ENCODE results near the gene SLC17A2.
A peak's percentile ranks its signal among the peaks of the same experiment; 100 is the strongest.

Gene SLC17A2

GRCh38 chr6:25942561-25943147 is 12.2 kb upstream of the SLC17A2 start:
- TF ChIP-seq RAD21 (IDR thresholded peaks at IDR 0.05; ENCODE audit: low read depth), result peak; percentile 73
- TF ChIP-seq FOXM1 (IDR thresholded peaks at IDR 0.05; ENCODE audit: borderline replicate concordance, low read depth), result no peak

- TF ChIP-seq CREB1 (IDR thresholded peaks at IDR 0.05; ENCODE audit: low read depth) (no peak), USF1 (IDR thresholded peaks at IDR 0.05) (no peak), TEAD4 (IDR thresholded peaks at IDR 0.05) (no peak), CEBPB (IDR thresholded peaks at IDR 0.05) (no peak), RAD21 (IDR thresholded peaks at IDR 0.05; ENCODE audit: low read depth) (no peak), EP300 (IDR thresholded peaks at IDR 0.05; ENCODE audit: borderline replicate concordance) (no peak), NFIC (IDR thresholded peaks at IDR 0.05) (no peak), MAX (IDR thresholded peaks at IDR 0.05) (no peak), EGR1 (IDR thresholded peaks at IDR 0.05) (no peak), REST (IDR thresholded peaks at IDR 0.05; ENCODE audit: low read depth) (no peak), YY1 (IDR thresholded peaks at IDR 0.05; ENCODE audit: low read depth) (no peak), ZBTB7A (IDR thresholded peaks at IDR 0.05; ENCODE audit: low read depth) (no peak), FOXM1 (IDR thresholded peaks at IDR 0.05; ENCODE audit: borderline replicate concordance, low read depth) (no peak), TAF1 (IDR thresholded peaks at IDR 0.05; ENCODE audit: low read depth) (no peak), TCF12 (IDR thresholded peaks at IDR 0.05; ENCODE audit: low read depth) (no peak)
Observed at GRCh38 chr6:25939593-25939992, 9.1 kb upstream of the SLC17A2 start.

- TF ChIP-seq TEAD4 (IDR thresholded peaks at IDR 0.05), result no peak
- TF ChIP-seq CEBPB (IDR thresholded peaks at IDR 0.05), result no peak
- no peak for TF ChIP-seq EGR1 (IDR thresholded peaks at IDR 0.05)
- TF ChIP-seq RAD21 (IDR thresholded peaks at IDR 0.05; ENCODE audit: low read depth), result no peak
- TF ChIP-seq CREB1 (IDR thresholded peaks at IDR 0.05; ENCODE audit: low read depth), result no peak
- no peak for TF ChIP-seq NFIC (IDR thresholded peaks at IDR 0.05)
- TF ChIP-seq YY1 (IDR thresholded peaks at IDR 0.05; ENCODE audit: low read depth), result no peak
- no peak for TF ChIP-seq ZBTB7A (IDR thresholded peaks at IDR 0.05; ENCODE audit: low read depth)
Observed at GRCh38 chr6:25935953-25936352, 5.5 kb upstream of the SLC17A2 start.

- TF ChIP-seq TEAD4 (IDR thresholded peaks at IDR 0.05) (no peak), TCF12 (IDR thresholded peaks at IDR 0.05; ENCODE audit: low read depth) (no peak), YY1 (IDR thresholded peaks at IDR 0.05; ENCODE audit: low read depth) (no peak)
Observed at GRCh38 chr6:25934735-25935313, 4.3 kb upstream of the SLC17A2 start.

GRCh38 chr6:25934156-25934555 is 3.7 kb upstream of the SLC17A2 start:
- no peak for TF ChIP-seq USF1 (IDR thresholded peaks at IDR 0.05)
- TF ChIP-seq TAF1 (IDR thresholded peaks at IDR 0.05; ENCODE audit: low read depth), result no peak
- no peak for TF ChIP-seq YY1 (IDR thresholded peaks at IDR 0.05; ENCODE audit: low read depth)
- TF ChIP-seq MAX (IDR thresholded peaks at IDR 0.05), result no peak

GRCh38 chr6:25931411-25931709 is 869 bp upstream of the SLC17A2 start:
- TF ChIP-seq RAD21 (IDR thresholded peaks at IDR 0.05; ENCODE audit: low read depth), result no peak
- TF ChIP-seq MAX (IDR thresholded peaks at IDR 0.05), result no peak
- no peak for TF ChIP-seq CEBPB (IDR thresholded peaks at IDR 0.05)
- no peak for TF ChIP-seq ZBTB7A (IDR thresholded peaks at IDR 0.05; ENCODE audit: low read depth)
- no peak for TF ChIP-seq TEAD4 (IDR thresholded peaks at IDR 0.05)
- no peak for TF ChIP-seq TAF1 (IDR thresholded peaks at IDR 0.05; ENCODE audit: low read depth)
- TF ChIP-seq CREB1 (IDR thresholded peaks at IDR 0.05; ENCODE audit: low read depth), result no peak

- TF ChIP-seq NFIC (IDR thresholded peaks at IDR 0.05), result no peak
- TF ChIP-seq EGR1 (IDR thresholded peaks at IDR 0.05), result no peak
- no peak for TF ChIP-seq ZBTB7A (IDR thresholded peaks at IDR 0.05; ENCODE audit: low read depth)
- no peak for TF ChIP-seq REST (IDR thresholded peaks at IDR 0.05; ENCODE audit: low read depth)
- TF ChIP-seq EP300 (IDR thresholded peaks at IDR 0.05; ENCODE audit: borderline replicate concordance), result no peak
- TF ChIP-seq USF1 (IDR thresholded peaks at IDR 0.05), result no peak
- no peak for TF ChIP-seq FOXM1 (IDR thresholded peaks at IDR 0.05; ENCODE audit: borderline replicate concordance, low read depth)
- no peak for TF ChIP-seq TEAD4 (IDR thresholded peaks at IDR 0.05)
- TF ChIP-seq TCF12 (IDR thresholded peaks at IDR 0.05; ENCODE audit: low read depth), result no peak
- TF ChIP-seq MAX (IDR thresholded peaks at IDR 0.05), result no peak
- no peak for TF ChIP-seq CREB1 (IDR thresholded peaks at IDR 0.05; ENCODE audit: low read depth)
- no peak for TF ChIP-seq TAF1 (IDR thresholded peaks at IDR 0.05; ENCODE audit: low read depth)
- TF ChIP-seq CEBPB (IDR thresholded peaks at IDR 0.05), result no peak
Observed at GRCh38 chr6:25928562-25929324, 1.7 kb downstream of the SLC17A2 start.
